PC-3 (cell line): Measurements from ENCODE around the gene TPCN2. TPM values are rescaled to one million over a fixed set of nuclear protein-coding genes. Genes with fewer than 3 reads are reported as not detected.

Experiments used
- ATAC-seq: fragments of 200-7000 bp; cut with Tn5 transposase; 2 replicates; pipeline ENCODE4 v1.9.1; 2020; ENCODE audit warnings: mild to moderate bottlenecking, moderate library complexity
- BruUV-seq: library from RNA; stranded (reverse); fragments of 400-500 nt; replicated peaks from 2 replicates; lab custom pipeline; 2021; lab: Mats Ljungman, UMichigan
- CTCF ChIA-PET: fragments of 300-600 bp; sonication (Branson Sonifier 250); formaldehyde crosslinking; loops from one replicate; lab custom pipeline; 2022; ENCODE audit warnings: antibody characterized with exemption; lab: Charles Lee
- POLR2A ChIA-PET: fragments of 300-600 bp; sonication (Branson Sonifier 250); formaldehyde crosslinking; loops from one replicate; lab custom pipeline; 2022; ENCODE audit warnings: antibody characterized with exemption; ENCODE audit not compliant: unreplicated experiment; lab: Charles Lee
- DNase-seq: peaks from one replicate; pipeline ENCODE4 v3.0.0-alpha.2; 2015
- H2AFZ ChIP-seq: fragments of 300-600 bp; sonication (generic); 2 replicates; pipeline ENCODE4 v1.6.0; 2016; ENCODE audit warnings: antibody characterized with exemption, low read length
- H3F3A ChIP-seq: fragments of 300-600 bp; sonication (generic); one replicate; pipeline ENCODE4 v1.6.0; 2017; ENCODE audit warnings: antibody characterized with exemption, low read length, control low read depth, mild to moderate bottlenecking; ENCODE audit not compliant: unreplicated experiment
- H3K27ac ChIP-seq: fragments of 300-600 bp; sonication (generic); 2 replicates; pipeline ENCODE4 v1.5.1; 2016; ENCODE audit warnings: mild to moderate bottlenecking, low read length
- H3K27me3 ChIP-seq: fragments of 300-600 bp; sonication (generic); 2 replicates; pipeline ENCODE4 v1.6.1; 2016; ENCODE audit warnings: low read length, mixed read lengths
- H3K36me3 ChIP-seq: fragments of 300-600 bp; sonication (generic); 2 replicates; pipeline ENCODE4 v1.6.1; 2016; ENCODE audit warnings: low read depth, mixed run types, low read length, mixed read lengths
- H3K4me1 ChIP-seq: fragments of 300-600 bp; sonication (generic); 2 replicates; pipeline ENCODE4 v1.5.1; 2016; ENCODE audit warnings: low read length; ENCODE audit not compliant: insufficient read depth
- H3K4me2 ChIP-seq: fragments of 300-600 bp; sonication (generic); 2 replicates; pipeline ENCODE4 v1.6.0; 2016; ENCODE audit warnings: low read length
- H3K4me3 ChIP-seq: fragments of 300-600 bp; sonication (generic); 2 replicates; pipeline ENCODE4 v1.5.1; 2016; ENCODE audit warnings: mild to moderate bottlenecking, low read length, mixed read lengths
- H3K79me2 ChIP-seq: fragments of 300-600 bp; sonication (generic); 2 replicates; pipeline ENCODE4 v1.6.1; 2017; ENCODE audit warnings: low read length, mixed read lengths
- H3K9ac ChIP-seq: fragments of 300-600 bp; sonication (generic); 2 replicates; pipeline ENCODE4 v1.6.0; 2016; ENCODE audit warnings: mild to moderate bottlenecking, low read length
- H3K9me2 ChIP-seq: fragments of 300-600 bp; sonication (generic); replicated peaks from 2 replicates; pipeline ENCODE4 v1.6.1; 2016; ENCODE audit warnings: mixed run types, low read length, mixed read lengths
- H3K9me3 ChIP-seq: fragments of 300-600 bp; sonication (generic); 2 replicates; pipeline ENCODE4 v1.6.1; 2016; ENCODE audit warnings: low read length, mixed read lengths
- H4K20me1 ChIP-seq: fragments of 300-600 bp; sonication (generic); 2 replicates; pipeline ENCODE4 v1.6.1; 2016; ENCODE audit warnings: low read length, mixed read lengths
- CTCF ChIP-seq: fragments of 300-600 bp; sonication (generic); conservative IDR thresholded peaks from 2 replicates; pipeline ENCODE4 v1.5.1; 2017; ENCODE audit warnings: antibody characterized with exemption, low read depth, mild to moderate bottlenecking, low read length
- EZH2 ChIP-seq: fragments of 300-600 bp; sonication (generic); IDR thresholded peaks from one replicate; pipeline ENCODE4 v1.6.1; 2017; ENCODE audit warnings: antibody characterized with exemption, mild to moderate bottlenecking, low read length; ENCODE audit not compliant: unreplicated experiment
- EZH2phosphoT487 ChIP-seq: fragments of 300-600 bp; sonication (generic); IDR thresholded peaks from 2 replicates; pipeline ENCODE4 v1.6.1; 2018; ENCODE audit warnings: mild to moderate bottlenecking, antibody characterized with exemption, low read length, borderline replicate concordance
- intact Hi-C: fragments of 100-400 bp; cut with micrococcal nuclease; formaldehyde crosslinking; loops from 2 replicates; pipeline ENCODE4 v1.9.0; 2023
- total RNA-seq: library from RNA; depleted of rRNA; stranded (reverse); fragments of >200 nt; gene quantifications from 2 replicates; pipeline ENCODE4 v1.2.3, GENCODE V29; 2014

TPCN2 gene
- total RNA-seq, 1 experiment from 2014 or later: 13.0 TPM

- Histone ChIP-seq H3K79me2 (no peaks in the 10 kb centered on the region), H3K4me3 (no peak overlapping the region), H3K27ac (no peak overlapping the region), H3K9ac (no peak overlapping the region), H3K4me1 (no peaks in the 10 kb centered on the region), H3K9me3 (no peaks in the 10 kb centered on the region), H3F3A (no peaks in the 10 kb centered on the region), H2AFZ (no peak overlapping the region), H3K36me3 (no peaks in the 10 kb centered on the region), H3K4me2 (no peak overlapping the region), H3K27me3 (no peaks in the 10 kb centered on the region), H3K9me2 (no peaks in the 10 kb centered on the region), H4K20me1 (no peaks in the 10 kb centered on the region)
- ChIA-PET CTCF (interaction anchor here (1.8 kb wide), 1 partner anchor 43 kb away, joined by 6 read pairs; no protein-coding TSS in a partner anchor), POLR2A (interaction anchor here (0.6 kb wide), 1 partner anchor 31 kb away, joined by 3 read pairs; no protein-coding TSS in a partner anchor)
- intact Hi-C loops: no loop called here
- ATAC-seq: no peak
- TF ChIP-seq EZH2: no peak
- TF ChIP-seq CTCF: no peak
- TF ChIP-seq EZH2phosphoT487: no peak
- BruUV-seq: no TSS peak
- no peak for DNase-seq
These were observed 47.3 kb upstream of the TPCN2 start for GRCh38 chr11:69001243-69002081.

- Histone ChIP-seq H3K9me3 (no peaks in the 10 kb centered on the region), H4K20me1 (no peaks in the 10 kb centered on the region), H2AFZ (no peak overlapping the region), H3K79me2 (no peaks in the 10 kb centered on the region), H3K27me3 (no peaks in the 10 kb centered on the region), H3K36me3 (no peaks in the 10 kb centered on the region), H3K4me2 (no peak overlapping the region), H3K27ac (no peak overlapping the region), H3K4me1 (no peaks in the 10 kb centered on the region), H3K4me3 (no peak overlapping the region), H3K9me2 (no peaks in the 10 kb centered on the region), H3F3A (no peaks in the 10 kb centered on the region), H3K9ac (no peak overlapping the region)
- POLR2A ChIA-PET: no interaction called here
- TF ChIP-seq CTCF: no peak
- TF ChIP-seq EZH2phosphoT487: no peak
- TF ChIP-seq EZH2: no peak
- CTCF ChIA-PET: no interaction called here
- intact Hi-C loops: no loop called here
- no TSS peak for BruUV-seq
- ATAC-seq (no peak), DNase-seq (no peak)
These were observed 46.6 kb upstream of the TPCN2 start for GRCh38 chr11:69002110-69002569.
